SK-N-MC (cell line): ENCODE measurements around the gene PHF14.

Source experiments
- EZH2 ChIP-seq: fragments of 200-600 bp; sonication (generic); IDR thresholded peaks from one replicate; pipeline ENCODE4 v1.6.1; 2017; ENCODE audit warnings: antibody characterized with exemption
- FOXP2 ChIP-seq: optimal IDR thresholded peaks from 2 replicates; pipeline ENCODE3; 2011; ENCODE audit warnings: mild to moderate bottlenecking, moderate library complexity; ENCODE audit not compliant: insufficient read depth; ENCODE audit errors: extremely low read length, control extremely low read depth
- POLR2AphosphoS5 ChIP-seq: IDR thresholded peaks from 2 replicates; pipeline ENCODE4 v1.6.1; 2012; ENCODE audit warnings: mild to moderate bottlenecking, low read depth, low read length, borderline replicate concordance

DNA sequence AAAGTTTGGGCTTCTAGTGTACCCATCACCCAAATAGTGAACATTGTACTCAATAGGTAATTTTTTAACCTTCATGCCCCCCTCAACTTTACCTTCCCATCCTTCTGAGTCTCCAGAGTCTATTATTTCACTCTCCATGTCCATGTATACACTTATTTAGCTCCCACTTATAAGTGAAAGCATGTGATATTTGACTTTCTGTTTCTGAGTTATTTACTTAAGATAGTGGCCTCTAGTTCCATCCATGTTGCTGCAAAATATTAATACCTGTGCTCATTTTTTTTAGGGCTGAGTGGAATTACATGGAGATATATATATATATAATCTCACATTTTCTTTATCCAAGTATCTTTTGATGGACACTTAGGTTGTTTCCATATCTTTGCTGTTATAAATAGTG lies 21.1 kb upstream of the PHF14 start:
- TF ChIP-seq EZH2 (no peak), POLR2AphosphoS5 (no peak), FOXP2 (no peak)
